GF-D8 (cell line): ENCODE data around the gene C22orf39.
A peak's percentile ranks its signal among the peaks of the same experiment; 100 is the strongest.

Experiments
- DNase-seq: peaks from one replicate; lab custom pipeline; 2025; lab: John Stamatoyannopoulos, UW

C22orf39 gene

DNA sequence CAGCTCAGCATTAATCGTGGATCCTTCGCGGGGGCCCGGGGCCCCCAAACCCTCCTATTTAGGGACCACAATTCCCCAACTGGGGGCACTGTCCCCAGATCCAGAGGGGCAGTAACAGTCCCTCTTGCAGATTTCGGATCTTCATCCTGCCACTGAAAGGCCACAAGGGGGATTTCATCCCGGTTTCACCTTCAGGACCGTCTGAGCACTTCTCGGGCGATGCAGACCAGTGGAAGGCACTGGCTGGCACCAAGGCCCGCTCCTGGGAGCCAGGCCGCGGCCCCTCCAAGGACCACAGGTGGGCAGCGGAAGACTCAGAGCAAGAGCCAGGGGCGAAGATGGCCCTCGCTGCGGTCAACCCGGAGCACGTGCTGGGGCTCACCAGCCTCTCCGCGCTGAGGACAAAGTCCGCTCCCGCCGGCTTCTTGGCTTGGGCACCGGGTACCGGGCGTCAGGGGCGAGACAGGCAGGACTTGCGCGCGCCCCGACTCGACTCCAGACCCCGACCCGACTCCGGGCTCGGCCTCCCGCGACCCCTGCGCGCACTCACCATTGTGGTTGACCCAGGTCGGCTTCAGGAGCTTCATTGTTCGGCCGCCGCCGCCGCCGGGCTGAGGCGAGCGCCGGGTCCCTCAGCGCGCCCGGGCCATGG lies 16.5 kb downstream of the C22orf39 start:
- no peak for DNase-seq

DNA sequence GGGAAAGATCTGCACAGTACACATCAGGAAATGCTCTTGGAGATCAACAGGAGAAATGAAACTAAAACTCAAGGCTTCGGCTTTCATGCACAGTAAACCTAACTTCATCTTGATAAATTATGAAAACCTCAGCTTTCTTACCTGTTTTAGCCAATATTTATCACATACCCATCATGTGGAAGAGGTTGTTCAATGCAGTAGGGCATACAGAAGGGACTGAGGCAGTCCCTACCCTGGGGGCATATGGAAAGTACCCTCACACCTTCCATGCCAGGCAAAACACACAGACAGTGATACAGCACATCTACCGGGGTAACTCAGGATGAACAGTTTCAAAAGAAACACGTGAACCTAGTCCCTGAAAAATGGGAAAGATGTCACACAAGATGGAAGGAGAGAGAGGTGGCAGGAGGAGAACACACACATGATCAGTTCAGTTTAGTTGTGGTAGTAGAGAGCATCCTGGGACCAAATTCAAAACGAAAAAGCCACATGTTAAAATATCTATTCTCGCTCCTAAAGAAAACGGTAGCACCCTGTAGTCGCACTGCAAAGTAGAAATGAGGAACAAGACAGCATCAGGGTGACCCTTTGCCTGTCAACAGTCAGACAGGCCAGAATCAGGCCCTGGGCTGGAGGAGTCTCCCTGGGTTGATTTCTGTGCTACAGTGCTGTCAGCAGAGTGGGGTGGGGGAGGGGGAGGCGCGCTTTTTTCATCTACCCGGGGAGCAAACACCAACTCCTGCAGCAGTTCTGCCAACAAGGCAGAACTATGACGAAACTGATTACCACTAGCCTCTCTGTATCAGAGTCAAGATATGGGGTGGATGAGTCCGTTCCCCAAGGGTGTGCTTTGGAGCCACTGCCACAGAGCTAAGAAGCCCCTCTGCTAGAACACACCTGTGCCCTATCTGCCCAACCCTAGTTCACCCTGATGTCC lies 17.3 kb downstream of the C22orf39 start:
- DNase-seq = peak; percentile 51

DNA sequence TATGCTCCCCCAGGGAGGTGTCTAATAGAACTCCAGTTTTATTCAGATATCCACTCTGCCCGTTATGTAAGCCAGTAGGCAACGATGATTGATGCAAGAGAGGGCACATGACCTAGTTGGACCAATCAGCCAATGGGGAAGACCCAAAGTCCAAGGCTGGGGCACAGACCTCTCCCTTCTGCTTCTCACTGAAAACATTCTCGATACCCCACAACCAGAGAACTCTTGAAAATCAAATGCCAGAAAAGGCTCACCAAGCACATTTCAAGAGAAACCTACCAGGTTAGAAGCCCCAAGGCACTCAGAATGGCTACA lies 23.4 kb downstream of the C22orf39 start:
- no peak for DNase-seq

DNA sequence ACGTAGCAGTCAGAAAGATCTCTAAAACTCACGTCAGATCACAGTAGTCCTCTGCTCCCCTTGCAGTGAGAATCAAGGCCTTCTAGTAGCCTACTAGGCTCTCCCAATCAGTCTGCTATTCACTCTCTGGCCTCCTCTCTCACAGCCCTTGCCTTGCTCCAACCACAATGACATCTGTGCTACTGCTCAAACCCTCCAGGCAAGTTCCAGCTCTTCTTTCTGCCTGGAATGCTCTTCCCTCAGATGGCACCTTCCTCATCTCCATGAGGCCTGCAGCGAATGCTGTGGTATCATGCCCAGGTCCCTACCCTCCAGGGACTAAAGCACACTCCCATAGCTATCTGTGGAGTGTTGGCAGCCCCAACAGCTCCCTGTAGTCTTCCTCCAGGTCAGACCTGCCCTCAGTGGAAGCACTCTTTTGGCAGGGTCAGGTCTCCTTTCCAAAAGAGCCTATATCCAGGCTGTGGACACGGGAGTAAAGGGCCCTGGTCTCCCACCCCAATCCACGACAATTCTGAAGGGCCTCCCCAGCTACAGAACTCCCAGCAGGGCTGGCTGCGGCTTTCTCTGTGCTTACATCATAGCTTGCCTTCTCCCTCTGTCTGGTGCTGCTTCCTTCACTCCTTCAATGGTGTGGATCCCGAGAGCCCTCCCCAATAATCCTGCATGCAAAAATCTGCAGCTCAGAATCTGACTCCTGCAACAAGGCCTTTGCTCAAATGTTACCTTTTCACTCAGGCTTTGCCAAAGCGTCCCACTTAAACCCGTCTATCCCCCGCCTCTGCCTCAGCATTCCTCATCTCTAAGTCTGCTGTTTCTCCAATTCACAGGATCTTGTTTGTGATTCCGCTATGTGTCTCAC lies 24.8 kb downstream of the C22orf39 start:
- no peak for DNase-seq

DNA sequence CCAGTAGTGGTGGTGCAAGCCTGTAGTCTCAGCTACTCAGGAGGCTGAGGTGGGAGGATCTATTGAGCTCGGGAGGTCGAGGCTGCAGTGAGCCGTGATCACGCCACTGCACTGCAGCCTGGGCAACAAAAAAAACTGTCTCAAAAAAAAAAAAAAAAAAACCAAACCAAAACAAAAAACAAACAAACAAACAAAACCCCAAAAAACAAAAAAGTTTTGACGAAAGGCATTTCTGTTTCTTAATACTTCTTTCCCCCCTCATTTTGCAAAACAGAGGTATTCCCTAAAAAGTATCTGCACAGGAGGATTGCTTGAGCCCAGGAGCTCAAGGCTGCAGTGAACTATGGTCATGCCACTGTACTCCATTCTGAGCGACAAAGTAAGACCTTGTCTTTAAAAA lies 27.2 kb downstream of the C22orf39 start:
- no peak for DNase-seq

DNA sequence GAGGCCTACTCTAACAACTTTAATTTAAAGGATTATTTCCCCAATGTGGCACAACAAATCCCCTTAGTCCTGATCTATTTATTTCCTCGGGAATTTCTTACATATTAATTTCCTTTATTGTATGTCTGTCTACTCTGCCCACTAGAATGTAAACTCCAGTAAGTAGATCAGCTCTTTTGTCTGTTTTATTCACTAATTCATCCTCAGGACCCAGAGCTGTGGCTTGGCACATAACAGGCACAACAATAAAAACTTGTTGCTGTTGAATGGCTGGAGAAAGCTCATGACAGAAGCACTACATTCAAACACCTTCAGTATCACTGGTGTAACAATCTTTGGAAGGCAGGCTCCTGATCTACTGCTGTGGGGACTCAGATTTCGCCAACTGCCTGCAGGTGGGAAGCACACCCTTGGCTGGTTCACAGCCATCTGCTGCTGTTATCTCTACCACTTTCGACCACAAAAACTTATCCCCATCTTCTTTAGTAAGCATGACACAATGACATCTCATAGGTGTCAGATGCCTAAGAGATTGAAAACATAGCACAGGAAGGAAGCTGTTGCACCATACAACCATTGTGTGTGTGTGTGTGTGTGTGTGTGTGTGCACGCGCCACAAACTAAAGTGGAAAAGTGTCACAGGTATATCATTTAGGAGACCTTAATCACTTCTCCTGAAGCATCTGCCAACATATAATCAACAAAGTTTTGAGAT lies 27.9 kb downstream of the C22orf39 start:
- peak; percentile 94 for DNase-seq

DNA sequence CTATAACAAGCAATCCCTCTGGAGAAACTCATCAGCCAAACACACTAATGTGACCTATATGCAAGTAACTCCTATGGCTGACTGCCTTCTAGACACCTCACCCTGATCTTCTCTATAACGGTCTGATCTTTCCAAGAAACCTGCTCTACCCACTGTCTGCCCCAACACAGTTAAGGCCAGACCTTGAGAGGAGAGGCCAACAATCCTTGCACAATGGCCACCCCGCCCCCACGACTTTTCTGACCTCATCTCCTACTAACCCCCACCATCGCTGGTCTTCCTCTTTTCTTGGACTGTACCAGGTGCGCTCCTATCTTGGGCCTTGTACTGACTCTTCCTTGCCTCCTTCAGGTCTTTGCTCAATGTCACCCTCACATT lies 28.4 kb downstream of the C22orf39 start:
- peak; percentile 96 for DNase-seq

DNA sequence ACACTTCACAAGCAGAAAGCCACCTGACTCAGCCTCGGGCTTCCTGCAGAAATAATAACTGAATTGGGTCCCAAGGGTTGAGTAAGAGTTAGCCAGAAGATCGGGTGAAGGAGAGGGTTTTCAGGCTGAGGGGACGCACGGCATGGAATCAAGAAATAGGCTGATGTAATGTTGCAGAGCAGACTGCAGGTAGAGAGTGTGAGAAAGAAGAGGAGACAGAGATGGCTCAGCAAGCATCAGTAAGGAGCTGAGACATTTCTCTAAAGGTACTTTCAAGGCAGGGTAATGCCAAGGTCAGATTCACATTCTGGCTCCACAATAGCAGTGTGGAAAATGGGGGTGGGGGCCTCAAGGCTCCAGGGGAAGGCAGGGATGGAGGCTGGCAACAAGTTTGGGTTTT lies 34.6 kb downstream of the C22orf39 start:
- no peak for DNase-seq

DNA sequence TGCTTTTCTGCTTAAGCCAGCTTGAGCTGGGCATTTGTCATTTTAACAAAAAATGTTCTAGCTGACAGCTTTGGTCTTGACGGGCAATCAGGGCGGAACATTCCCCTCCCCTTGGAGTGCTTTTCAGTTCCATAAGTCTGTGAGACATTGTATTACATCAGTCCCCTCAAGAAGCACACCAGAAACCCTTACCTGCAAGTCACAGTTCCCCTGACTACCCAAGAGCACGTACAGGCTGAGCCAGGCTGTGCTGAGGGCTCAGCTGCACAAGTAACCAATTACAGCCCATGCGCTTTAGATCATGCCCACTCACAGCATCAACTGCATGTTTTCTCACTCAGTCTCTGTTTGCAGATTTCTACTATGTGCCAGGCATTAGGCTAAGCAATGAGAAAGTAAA lies 35.0 kb downstream of the C22orf39 start:
- no peak for DNase-seq

DNA sequence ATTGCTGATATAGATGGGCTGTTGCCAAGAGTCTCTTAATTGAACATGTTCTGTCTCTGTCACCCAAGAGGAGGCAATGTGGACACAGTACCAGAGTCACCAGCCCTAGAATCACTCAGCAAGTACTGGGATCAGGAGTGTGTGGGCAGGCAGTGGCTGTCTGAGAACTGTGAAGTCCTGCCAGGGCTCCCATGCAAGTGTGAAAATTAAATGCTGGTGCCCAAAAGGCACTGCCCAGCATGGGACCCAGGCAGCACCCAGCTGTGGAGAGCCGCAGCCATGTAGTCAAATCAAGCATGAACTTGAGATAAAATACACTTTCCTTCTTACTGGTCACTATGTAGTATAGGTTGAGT lies 35.8 kb downstream of the C22orf39 start:
- no peak for DNase-seq

DNA sequence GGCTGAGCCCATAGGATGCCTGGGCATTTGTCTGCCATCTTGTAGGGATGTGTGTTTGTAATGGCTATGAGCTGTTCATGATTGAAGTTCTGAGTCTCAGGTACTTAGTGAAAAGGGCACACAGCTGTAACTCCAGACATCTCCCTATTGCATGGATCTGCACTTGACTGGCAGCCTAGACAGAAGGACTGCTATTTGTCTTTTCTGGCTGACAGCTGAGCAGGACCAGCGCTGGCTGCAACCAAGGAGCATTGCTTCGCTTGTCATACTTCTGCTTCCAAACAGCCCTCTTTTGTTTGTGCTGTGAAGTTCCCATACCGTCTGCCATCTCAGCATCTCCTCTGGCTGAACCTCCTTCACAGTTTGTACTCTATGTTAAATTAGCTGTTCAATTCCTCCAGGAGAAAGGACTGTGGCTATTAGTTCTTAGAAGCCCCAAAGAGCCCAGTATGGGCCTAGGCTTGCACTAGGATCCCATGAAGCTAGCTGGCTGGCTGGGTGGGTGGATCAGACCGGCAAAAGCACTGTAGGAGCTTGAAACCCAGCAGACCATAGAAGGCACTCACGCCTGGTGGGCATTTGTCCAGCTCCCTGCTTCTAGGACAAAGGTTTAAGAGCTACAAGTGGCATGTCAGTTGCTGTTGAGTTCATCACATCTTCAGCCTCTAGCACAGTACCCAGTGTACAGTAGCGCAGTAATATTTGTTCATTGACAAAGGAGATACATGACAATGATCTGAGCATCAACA lies 36.4 kb downstream of the C22orf39 start:
- no peak for DNase-seq

DNA sequence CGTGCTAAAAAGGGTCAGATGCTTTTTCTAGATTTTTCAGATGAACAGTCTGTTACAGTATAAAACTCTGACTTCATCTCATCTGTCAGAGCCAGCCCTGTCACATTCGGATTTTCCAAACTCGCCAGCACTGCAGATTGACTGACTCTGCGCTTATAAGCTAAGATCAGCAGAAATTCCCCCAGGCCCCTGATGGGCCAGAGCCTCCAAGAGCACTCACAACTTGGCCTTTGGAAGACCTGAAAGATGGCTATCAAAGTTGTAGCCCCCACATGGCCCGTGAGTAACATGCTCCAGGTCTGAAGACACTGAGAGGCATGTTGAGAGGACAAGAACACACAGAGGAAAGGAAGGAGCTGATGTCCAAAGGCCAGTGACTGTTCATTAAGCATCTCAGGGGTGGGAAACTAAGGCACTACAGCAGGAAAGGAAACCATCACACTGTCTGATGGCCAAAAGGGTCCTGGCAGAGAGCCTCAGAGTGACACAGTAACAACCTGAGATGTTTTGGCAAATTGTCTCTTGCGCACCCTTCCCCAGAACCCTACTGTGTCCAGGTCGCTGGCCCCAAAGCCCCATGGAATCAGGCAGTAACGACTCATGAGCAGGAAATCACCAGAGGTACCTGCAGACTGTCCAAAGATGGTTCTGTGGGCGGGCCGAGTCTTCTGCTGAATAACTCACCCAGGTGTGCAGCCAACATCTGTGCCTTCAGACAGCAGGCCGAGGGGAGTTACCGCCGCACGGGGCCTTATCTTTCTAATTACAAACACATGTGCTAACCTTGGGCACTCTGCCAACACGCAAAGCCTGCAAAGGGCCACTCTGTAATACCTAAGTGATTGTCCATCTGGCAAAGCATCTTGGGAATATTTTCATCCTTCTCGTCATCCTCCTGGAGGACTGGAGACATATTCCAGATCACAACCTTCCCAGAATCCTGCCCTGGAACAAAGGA lies 39.6 kb downstream of the C22orf39 start:
- DNase-seq = no peak

DNA sequence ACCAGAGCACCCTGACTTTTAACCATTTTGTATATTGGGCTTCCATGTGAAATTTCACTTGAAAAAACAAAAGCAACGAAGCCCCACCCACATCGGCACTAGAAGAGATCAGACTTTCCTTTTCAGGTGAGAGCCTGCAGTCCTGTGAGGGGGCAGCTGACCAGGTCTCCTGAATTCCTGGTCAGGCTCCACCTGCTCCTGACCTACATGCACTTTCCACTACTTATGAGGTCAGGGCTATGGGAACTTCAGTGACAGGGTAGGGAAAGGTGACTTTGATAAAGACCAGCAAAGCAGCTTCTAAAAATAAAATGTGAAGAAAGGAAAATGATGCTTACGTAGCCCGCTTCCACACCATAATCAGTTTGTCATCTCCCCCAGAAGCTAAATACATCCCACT lies 40.7 kb downstream of the C22orf39 start:
- no peak for DNase-seq

DNA sequence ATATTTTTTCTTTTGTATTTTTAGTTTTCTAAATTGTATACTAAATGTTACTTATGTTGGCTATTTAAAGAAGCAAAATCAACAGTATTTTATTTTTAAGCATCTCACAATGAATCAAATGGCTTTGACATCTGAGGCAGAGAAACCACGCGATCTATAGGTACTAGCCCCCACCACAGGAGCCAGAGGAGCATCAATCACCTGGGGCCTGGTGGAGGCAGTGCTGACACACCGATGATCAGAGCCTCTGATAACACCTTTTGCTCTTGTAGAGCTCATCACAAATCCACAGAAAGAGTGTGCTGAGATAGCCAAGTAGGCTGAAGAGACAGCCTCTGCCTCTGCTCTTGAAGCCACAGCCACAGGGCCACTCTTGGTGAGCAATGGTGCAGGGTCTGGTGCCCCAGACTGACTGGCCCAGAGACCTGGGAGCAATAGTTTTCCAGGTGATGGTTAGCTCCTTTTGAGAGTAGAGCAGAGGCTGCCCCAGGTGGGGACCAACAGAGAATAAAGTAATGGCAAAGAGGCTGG lies 41.2 kb downstream of the C22orf39 start:
- no peak for DNase-seq

DNA sequence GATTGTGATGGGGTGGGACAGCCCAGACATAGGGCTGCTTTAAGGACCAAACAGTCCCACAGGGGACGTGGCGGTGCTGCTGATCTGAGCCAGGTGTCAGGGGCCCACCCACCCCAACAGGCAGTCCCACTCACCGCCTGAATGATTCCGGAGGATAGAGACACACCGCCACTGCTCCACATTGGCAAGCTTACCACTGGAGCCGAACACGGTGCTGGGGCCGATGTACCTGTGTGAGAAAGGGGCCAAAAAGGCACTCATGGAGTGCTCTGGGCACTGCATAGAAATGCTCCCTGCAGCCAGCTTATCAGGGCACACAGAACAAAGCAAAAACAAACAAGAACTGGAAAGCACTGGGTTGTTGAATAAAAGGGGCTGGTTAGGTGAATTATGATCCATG lies 41.9 kb downstream of the C22orf39 start:
- no peak for DNase-seq

DNA sequence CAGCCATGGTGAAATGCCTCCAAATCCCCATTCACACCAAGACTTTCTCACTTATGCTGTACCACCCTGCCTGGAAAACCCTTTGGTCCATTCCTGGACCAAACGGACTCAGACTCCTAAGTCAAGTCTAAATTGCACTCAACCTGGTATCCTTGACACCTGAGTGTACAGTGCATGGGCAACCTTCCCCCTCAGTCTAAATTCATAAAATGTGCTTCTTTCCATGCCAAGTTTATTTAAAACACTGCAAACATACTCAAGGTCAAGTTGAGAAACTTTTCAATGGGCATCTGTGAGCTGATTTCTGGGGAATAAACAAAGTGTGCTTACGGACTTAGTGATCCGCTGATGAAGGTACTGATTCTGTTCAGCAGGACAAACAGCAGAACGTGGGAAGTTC lies 42.4 kb downstream of the C22orf39 start:
- DNase-seq = no peak

DNA sequence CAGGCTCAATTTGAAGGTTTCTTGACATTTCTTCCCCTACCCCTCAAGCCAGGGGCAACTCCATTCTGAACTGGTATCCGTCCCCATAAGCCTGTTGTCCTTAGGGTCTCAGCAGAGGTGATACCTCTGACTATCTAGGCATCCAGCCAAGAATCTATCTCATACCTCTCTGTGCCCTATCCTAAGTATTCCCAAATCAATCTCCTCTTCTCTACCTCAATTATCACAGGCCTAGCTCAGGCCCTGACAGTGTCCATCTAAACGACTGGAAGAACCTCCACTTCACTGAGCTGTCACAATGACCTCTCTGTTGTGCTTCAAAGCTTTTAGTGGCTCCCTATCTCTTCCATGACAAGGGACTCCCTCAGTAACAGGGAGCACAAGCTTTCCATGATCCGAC lies 42.8 kb downstream of the C22orf39 start:
- DNase-seq = no peak

DNA sequence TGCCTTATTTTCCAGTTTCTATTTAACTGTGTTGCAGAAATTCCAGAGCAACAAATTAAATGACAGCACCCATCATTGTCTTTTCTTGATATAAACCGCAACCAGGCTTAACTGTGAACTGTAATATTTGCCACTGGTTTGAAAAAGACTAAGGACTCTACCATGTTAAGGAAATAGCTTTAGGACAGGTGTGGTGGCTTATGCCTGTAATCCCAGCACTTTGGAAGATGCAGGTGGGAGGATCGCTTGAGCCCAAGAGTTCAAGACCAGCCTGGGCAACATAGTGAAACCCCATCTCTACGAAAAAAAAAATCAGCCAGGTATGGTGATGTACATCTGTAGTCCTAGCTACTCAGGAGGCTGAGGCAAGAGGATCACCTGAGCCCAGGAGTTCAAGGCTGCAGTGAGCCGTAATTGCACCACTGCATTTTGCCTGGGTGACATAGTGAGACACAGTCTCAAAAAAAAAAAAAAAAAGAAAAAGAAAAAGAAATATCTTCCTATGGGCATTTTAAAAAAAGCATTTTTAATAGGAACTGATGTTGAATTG lies 44.8 kb downstream of the C22orf39 start:
- DNase-seq = no peak

DNA sequence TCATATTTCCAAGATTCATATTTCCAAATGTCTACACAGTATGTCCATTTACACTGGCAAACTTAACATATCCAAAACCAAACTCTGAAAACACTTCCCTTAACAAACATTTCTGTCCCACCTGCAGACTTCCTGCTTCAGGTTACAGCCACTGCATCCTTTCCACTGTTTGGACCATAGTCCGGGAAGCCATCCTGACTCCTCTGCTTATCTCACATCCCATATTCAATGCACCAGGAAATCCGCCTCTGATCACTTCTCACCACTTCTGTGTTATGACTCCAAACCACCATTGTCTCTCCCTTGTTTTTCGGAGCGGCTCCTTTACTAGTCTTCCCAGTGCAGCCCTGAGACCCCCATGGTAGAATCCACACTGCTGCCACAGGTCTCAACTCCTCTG lies 46.0 kb downstream of the C22orf39 start:
- DNase-seq = no peak

DNA sequence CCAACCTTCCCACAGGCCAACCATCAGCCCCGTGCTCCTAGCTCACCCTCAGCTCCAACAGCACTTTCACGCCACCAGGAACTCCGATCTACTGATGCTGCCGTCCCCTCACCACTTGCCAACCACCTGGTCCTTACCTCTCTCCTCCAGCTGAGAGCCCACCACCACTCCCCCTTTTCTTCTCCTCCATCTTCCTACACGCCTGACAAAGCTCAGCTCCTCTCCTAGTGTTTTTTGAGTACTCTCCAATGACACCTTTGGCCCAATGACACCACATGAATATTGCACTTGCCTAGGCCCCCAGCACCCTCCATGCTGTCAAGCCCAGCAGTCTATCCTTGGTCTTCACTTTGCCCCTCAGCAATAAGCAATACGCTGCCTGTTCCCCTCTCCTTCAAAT lies 46.6 kb downstream of the C22orf39 start:
- DNase-seq = no peak
